Muscle of arm (tissue), 12 donors: ENCODE data around the gene SEMA3E. TPM values are rescaled to one million over a fixed set of nuclear protein-coding genes. Genes with fewer than 3 reads are reported as not detected.
"Not testable (repeated sequence)": the region's sequence is repeated elsewhere in the genome, so short reads cannot be mapped to it uniquely, and the experiment has no call there.

ENCODE experiments used
- DNase-seq: peaks from one replicate; pipeline ENCODE4 v3.0.0-alpha.2; 2013
- polyA plus RNA-seq, 12 donors: library from polyadenylated mRNA; unstranded; fragments of 120-200 nt; gene quantifications; one replicate each; pipeline ENCODE4 v1.2.1, GENCODE V29; 2013; ENCODE audit not compliant: insufficient read length in 12 of 12

Gene SEMA3E
- polyA plus RNA-seq, 12 donors = 2.3 to 6.4 (median 4.9) TPM; not detected in 1

GRCh38 chr7:83562960-83563359 lies 86.0 kb downstream of the SEMA3E start:
- DNase-seq = no peak

GRCh38 chr7:83562289-83562688 lies 86.7 kb downstream of the SEMA3E start:
- DNase-seq = no peak

- DNase-seq = no peak
These were observed 89.1 kb downstream of the SEMA3E start for GRCh38 chr7:83559887-83560286.

DNA sequence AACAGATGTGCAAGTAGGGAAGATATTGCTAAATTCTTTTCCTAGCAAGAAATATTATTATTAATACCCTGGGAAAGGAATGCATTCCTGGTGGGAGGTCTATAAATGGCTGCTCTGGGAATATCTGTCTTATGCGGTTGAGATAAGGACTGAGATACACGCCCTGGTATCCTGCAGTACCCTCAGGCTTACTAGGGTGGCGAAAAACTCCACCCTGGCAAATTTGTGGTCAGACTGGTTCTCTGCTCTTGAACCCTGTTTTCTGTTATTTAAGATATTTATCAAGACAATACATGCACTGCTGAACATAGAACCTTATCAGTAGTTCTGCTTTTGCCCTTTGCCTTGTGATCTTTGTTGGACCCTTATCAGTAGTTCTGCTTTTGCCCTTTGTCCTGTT lies 96.4 kb downstream of the SEMA3E start:
- DNase-seq = not testable (repeated sequence)

DNA sequence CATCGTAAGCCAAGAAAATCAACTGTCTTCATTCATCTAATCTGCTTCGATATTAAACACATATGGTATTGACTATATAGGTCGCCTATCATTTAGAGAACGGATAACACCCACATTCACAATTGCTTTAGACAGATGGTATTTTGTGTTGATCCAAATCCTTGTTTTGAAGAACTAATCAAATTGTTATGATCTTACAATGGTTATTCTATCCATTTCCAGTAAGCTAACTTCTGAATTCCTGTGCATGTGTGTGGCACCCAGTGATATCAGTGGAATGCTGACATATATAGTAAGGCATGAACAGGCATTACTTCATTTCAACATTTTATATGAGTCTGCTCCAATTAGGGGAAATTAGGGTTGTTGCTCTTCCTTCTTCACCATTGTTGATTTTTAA lies 98.8 kb downstream of the SEMA3E start:
- DNase-seq = no peak

- DNase-seq = no peak
These were observed 100.7 kb downstream of the SEMA3E start for GRCh38 chr7:83548250-83548649.

DNA sequence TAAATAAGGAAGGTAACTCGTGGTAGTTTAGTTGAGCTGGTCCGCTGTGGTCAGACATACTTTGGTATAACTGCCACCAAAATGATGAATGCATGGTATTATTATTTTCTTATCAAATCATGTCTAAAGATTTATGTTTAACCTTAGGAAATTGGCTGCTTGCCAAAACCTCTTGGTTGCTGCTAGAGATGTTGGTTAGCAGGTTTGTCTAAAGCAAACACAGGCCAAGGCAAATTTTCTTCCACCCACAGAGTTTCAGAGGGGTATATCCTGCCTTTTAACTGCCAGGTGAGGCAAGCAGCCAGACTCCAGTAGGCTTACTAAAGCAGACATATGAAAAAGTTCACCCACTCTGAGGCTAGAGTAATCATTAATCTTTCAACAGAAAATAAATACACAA lies 101.4 kb downstream of the SEMA3E start:
- no peak for DNase-seq

- no peak for DNase-seq
These were observed 102.4 kb downstream of the SEMA3E start for GRCh38 chr7:83546586-83546985.

DNA sequence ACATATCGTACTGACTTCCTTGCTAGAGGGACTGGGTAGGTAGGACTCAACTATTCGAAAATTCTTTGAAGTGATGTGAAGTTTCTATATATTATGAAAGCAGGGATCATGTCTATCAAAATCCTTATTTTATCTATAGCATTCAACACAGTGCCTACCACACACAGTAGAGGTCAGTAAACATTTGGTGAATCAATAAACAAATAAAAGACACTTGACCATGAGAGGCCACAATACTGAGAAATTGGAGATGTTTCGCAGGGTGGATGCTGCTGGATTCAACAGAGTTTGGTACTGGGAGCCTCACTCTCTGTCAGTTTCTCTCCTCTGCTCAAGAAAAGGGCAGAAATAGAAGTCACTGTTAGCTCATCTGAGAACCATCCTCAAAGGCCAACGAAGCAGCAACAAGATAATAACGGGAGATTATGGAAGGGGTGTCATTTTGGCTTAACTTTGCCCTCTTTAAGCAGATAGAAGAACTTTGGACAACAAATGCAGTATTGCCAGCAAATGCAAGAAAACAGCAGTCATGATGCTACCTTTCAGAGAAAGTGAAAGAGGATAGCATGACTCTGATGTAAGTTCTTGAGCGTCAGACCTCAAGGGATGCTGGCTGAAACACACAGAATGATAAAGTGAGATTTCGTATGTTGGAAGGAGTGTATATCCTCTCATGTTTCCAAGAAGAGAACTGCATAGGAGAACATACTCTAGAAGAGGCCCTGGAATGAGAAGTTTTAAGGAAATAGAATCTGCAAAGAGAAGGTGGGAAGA lies 107.6 kb downstream of the SEMA3E start:
- no peak for DNase-seq

DNA sequence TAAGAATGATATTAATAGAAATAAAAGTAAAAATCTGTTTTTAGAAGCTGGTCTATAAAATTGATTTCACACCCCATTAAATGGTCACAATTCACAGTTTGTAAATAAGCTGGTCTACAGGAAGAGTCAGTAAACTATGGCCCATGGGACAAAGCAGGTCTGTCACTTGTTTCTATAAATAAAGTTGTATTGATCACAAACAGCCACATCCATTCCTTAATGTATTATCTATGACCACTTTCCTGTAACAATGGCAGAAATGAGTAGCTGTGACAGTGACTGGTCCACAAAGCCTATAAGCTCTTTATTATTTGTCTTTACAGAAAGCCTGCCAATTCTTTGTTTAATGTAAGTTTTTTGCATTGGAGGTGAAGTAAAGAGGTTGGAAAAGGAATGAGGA lies 114.5 kb downstream of the SEMA3E start:
- DNase-seq = no peak

DNA sequence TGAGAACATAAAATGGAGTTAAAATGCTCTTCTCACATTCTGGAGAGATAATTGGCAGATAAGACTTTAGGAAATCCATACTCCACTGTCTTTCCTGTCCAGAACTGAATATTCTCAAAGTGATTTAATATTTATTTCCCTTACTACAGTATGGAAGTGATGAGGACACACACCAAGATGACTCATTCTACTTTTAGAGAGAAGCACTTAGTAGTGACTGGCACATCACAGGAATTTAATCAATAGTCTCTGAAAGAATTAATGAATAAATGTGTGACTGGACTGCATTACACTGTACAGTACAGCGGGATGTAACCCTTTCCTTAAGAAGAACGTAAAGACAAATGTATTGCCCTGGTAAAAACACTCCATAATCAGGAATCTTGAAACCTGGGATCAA lies 116.7 kb downstream of the SEMA3E start:
- DNase-seq = no peak

DNA sequence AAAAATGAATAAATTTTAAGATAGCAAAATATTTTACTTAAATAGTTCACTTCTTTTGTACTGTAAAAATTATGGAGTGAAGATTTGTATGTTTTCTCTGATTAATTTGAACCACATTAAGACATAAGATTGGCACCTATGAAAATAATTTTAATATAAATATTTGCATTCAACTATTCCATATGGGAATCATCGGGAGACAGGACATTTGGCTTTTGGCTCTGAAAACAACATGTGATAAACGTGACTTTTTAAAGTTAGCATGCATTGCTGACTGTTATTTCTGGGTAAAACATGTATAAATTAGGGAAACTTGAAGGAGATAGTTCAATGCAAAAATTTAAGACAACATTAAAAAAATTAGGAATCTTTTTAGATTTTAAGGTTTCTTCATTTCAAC lies 117.2 kb downstream of the SEMA3E start:
- no peak for DNase-seq

- no peak for DNase-seq
These were observed 120.0 kb downstream of the SEMA3E start for GRCh38 chr7:83528925-83529423.

DNA sequence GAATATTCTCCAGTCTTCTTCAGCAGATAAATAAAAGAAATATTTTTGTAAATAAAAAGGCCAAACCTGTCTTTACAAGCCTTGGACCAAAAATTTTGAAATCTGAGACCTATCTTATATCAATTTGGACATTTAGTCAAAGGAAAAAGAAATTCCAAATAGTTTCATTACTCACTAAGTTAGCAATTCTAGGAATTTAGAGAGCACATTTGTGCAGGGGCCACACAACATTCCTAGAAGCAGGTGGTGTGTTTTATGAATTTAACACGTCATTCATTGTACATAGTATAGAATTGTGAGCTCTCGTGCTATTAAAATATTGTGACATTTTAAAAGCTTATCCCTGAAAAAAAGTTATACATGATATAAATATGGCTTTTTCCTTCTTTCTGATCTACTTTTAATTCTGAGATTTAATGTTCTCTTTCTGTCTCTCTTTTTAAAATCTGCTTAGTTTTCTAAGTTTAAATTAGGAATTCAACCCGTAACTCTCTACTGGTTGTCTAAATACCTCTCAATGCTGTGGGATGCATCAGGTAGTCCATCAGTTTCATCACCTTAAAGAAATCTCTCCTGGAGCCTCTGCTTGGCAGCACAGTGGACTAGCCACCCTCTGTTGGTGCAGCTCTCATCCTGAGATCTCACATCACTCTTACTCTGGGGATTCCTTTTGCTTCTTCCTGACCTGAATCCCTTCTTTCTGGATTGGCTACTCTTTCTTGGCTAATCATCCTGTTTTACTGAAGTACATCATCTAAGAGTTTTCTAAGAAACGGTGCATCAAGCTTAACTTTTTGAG lies 124.5 kb downstream of the SEMA3E start:
- no peak for DNase-seq

GRCh38 chr7:83520726-83521125 lies 128.2 kb downstream of the SEMA3E start:
- DNase-seq = no peak

- no peak for DNase-seq
These were observed 129.7 kb downstream of the SEMA3E start for GRCh38 chr7:83519240-83519639.

DNA sequence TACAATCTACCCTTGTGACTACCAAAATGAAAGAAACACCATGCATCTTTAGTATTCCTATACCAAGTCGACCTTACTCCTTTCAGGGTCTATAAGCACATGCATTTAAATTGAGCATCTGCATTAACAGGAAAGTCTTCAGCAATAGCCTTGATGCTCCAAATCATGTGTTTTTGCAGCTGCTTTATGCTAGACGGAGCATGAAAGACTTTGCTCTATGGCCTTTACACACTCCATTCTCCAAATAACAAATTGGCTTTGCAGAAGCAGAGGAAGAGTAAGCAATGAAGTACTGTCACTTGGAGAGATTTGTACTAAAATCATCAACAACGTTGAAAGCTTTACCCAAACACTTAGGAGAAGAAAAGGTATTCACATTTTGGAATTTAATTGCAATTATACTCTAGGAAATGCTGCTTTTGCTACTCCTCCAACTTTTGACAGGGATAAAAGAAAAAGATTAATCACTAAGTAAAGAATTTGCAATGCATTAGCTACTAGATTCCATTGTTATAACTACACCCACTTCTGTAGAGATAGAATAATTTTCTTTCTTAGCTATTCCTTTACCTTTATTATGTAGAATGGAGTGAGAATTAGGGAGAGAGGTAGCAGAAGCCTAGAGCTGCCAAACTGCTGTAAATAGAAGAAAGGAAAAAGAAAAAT lies 131.8 kb downstream of the SEMA3E start:
- no peak for DNase-seq

DNA sequence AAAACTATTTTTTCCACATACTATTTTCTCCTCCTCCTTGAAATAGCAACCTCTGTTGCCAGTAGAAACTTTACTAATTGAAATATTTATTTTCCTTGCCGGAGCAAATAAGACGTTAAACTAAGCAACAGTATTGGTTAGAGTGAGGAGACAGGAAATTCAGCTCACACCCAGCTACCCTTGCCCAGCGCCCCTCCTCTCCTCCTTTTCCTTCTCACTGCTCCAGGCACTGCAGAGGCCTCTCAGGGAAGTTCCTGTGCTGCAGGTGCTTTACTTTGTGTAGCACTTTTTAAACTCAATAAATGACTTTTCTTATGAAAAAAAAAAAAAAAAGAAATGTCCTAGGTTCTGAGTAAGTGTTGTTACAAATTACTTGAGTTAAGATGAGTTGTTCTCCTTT lies 134.0 kb downstream of the SEMA3E start:
- DNase-seq = no peak

GRCh38 chr7:83509255-83510021 lies 139.5 kb downstream of the SEMA3E start:
- DNase-seq = no peak

- DNase-seq = no peak
These were observed 144.6 kb downstream of the SEMA3E start for GRCh38 chr7:83504330-83504729.

DNA sequence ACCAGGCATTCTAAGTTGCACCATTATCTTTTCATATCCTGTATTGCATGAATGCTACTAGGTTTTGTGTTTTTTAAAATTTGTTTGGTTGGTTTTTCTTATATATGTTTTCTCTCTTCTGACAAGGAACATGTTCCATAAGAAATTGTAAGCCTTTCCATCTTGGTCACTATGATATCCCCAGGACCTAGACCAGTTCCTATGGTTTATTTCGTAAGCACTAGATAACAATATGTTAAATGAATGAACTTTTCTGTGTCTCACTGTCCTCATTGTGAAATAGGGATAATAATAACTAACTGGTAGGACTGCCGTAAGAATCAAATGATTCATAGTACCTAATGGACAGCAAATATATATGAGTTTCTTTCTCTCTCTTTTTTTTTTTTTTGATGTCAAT lies 146.3 kb downstream of the SEMA3E start:
- no peak for DNase-seq

GRCh38 chr7:83494683-83495082 lies 154.3 kb downstream of the SEMA3E start:
- no peak for DNase-seq
